Activated CD4-positive, alpha-beta T cell treated with anti-CD3 and anti-CD28 coated beads, Interleukin-2, amount 50 U/mL, for 4 hours (primary cell): ENCODE measurements around the gene CCDC102B.

Experiments used
- DNase-seq, 2 experiments: peaks; one replicate each; pipeline ENCODE4 v3.0.0-alpha.2; 2020

Gene CCDC102B

GRCh38 chr18:69102959-69103358 lies 305.1 kb downstream of the CCDC102B start:
- DNase-seq: no peak
